HCT116 (cell line): Measurements from ENCODE around the gene NRXN2. TPM values are rescaled to one million over a fixed set of nuclear protein-coding genes. Genes with fewer than 3 reads are reported as not detected.

ENCODE experiments used
- ATAC-seq: fragments of 200-7000 bp; cut with Tn5 transposase; 2 replicates; pipeline ENCODE4 v1.9.1; 2020; ENCODE audit warnings: mild to moderate bottlenecking, moderate library complexity
- BruUV-seq: library from RNA; stranded (reverse); fragments of 400-500 nt; replicated peaks from 2 replicates; lab custom pipeline; 2021; lab: Mats Ljungman, UMichigan
- CTCF ChIA-PET: fragments of 300-600 bp; sonication (Branson Sonifier 250); formaldehyde crosslinking; loops from one replicate; lab custom pipeline; 2021; ENCODE audit warnings: antibody characterized with exemption; lab: Charles Lee
- POLR2A ChIA-PET: fragments of 300-600, 350-600 bp; sonication (Branson Sonifier 250); formaldehyde crosslinking; loops from one replicate; lab custom pipeline; 2021; ENCODE audit warnings: antibody characterized with exemption; lab: Charles Lee
- RAD21 ChIA-PET, 2 experiments: fragments of 300-600 bp; sonication (Branson Sonifier 250); formaldehyde crosslinking; loops; one replicate each; lab custom pipeline; 2023; ENCODE audit warnings: low total read pairs in 2 of 2; ENCODE audit not compliant: uncharacterized antibody in 2 of 2, unreplicated experiment in 2 of 2, low non-redundant PET in 1 of 2; lab: Charles Lee
- DNase-seq: peaks from one replicate; pipeline ENCODE4 v3.0.0-alpha.2; 2010; ENCODE audit warnings: low read depth, low spot score
- H2AFZ ChIP-seq: fragments of 200-600 bp; shearing (Covaris generic), sonication (generic); 2 replicates; pipeline ENCODE4 v1.6.1; 2017; ENCODE audit warnings: low read depth, mixed run types, mixed read lengths, antibody characterized with exemption, low read length; ENCODE audit not compliant: poor library complexity, severe bottlenecking
- H3K27ac ChIP-seq: 2 replicates; pipeline ENCODE4 v1.5.1; 2012; ENCODE audit warnings: low read depth, low read length
- H3K27me3 ChIP-seq: fragments of 200-600 bp; sonication (generic); 2 replicates; pipeline ENCODE4 v1.6.1; 2016; ENCODE audit warnings: mixed run types, low read length, mixed read lengths; ENCODE audit not compliant: insufficient read depth
- H3K36me3 ChIP-seq, 2 experiments: fragments of 200-500 bp in 1 of 2; fragments of 200-600 bp in 1 of 2; sonication (Bioruptor generic) in 1 of 2; sonication (generic) in 1 of 2; 2 replicates each; pipeline versions ENCODE4 v1.5.1 to v1.6.1; 2014 to 2016; ENCODE audit warnings: low read length in 2 of 2, inconsistent platforms in 1 of 2, mixed read lengths in 1 of 2, mixed run types in 1 of 2; ENCODE audit not compliant: insufficient read depth in 2 of 2, control insufficient read depth in 1 of 2
- H3K4me1 ChIP-seq, 2 experiments: fragments of 200-600 bp in 1 of 2; sonication (generic) in 1 of 2; 2 replicates each; pipeline versions ENCODE4 v1.5.1 to v1.6.1; 2012 to 2017; ENCODE audit warnings: low read length in 2 of 2, inconsistent platforms in 1 of 2, mild to moderate bottlenecking in 1 of 2, mixed read lengths in 1 of 2, mixed run types in 1 of 2, moderate library complexity in 1 of 2; ENCODE audit not compliant: insufficient read depth in 2 of 2, control insufficient read depth in 1 of 2
- H3K4me2 ChIP-seq: fragments of 200-600 bp; sonication (generic); 2 replicates; pipeline ENCODE4 v1.6.1; 2017; ENCODE audit warnings: mixed run types, low read length, mixed read lengths
- H3K4me3 ChIP-seq, 2 experiments: fragments of 200-600 bp in 1 of 2; sonication (generic) in 1 of 2; replicated peaks in 1 of 2; 2 replicates each; pipeline ENCODE4 v1.5.1; 2011 to 2016; ENCODE audit warnings: low read length in 2 of 2, control low read depth in 1 of 2, low read depth in 1 of 2, mild to moderate bottlenecking in 1 of 2, mixed read lengths in 1 of 2, mixed run types in 1 of 2
- H3K79me2 ChIP-seq: fragments of 200-600 bp; sonication (generic); 2 replicates; pipeline ENCODE4 v1.6.1; 2017; ENCODE audit warnings: mild to moderate bottlenecking, mixed run types, low read length, moderate library complexity, mixed read lengths; ENCODE audit not compliant: insufficient read depth
- H3K9ac ChIP-seq: fragments of 200-600 bp; sonication (generic); 2 replicates; pipeline ENCODE4 v1.6.1; 2016; ENCODE audit warnings: low read length, mixed read lengths
- H3K9me2 ChIP-seq: fragments of 200-600 bp; sonication (generic), shearing (Covaris generic); 2 replicates; pipeline ENCODE4 v1.6.1; 2017; ENCODE audit warnings: mixed run types, mild to moderate bottlenecking, moderate library complexity; ENCODE audit not compliant: insufficient read depth
- H3K9me3 ChIP-seq, 2 experiments: fragments of 200-500 bp in 1 of 2; fragments of 200-600 bp in 1 of 2; sonication (Bioruptor generic) in 1 of 2; sonication (generic) in 1 of 2; 2 replicates each; pipeline ENCODE4 v1.6.1; 2014 to 2017; ENCODE audit warnings: low read length in 2 of 2, mixed read lengths in 2 of 2, inconsistent platforms in 1 of 2, low read depth in 1 of 2, mild to moderate bottlenecking in 1 of 2, mixed run types in 1 of 2, moderate library complexity in 1 of 2; ENCODE audit not compliant: control insufficient read depth in 1 of 2, insufficient read depth in 1 of 2
- H4K20me1 ChIP-seq: fragments of 200-600 bp; sonication (generic), shearing (Covaris generic); 2 replicates; pipeline ENCODE4 v1.6.1; 2017; ENCODE audit warnings: mixed run types, mild to moderate bottlenecking, moderate library complexity; ENCODE audit not compliant: insufficient read depth
- ATF3 ChIP-seq: IDR thresholded peaks from 2 replicates; pipeline ENCODE4 v1.6.1; 2012
- CBX3 ChIP-seq: IDR thresholded peaks from 2 replicates; pipeline ENCODE4 v1.6.1; 2012; ENCODE audit warnings: low read depth
- CEBPB ChIP-seq: IDR thresholded peaks from 2 replicates; pipeline ENCODE4 v1.6.1; 2012; ENCODE audit warnings: low read depth
- CTCF ChIP-seq, 3 experiments: fragments of 200-600 bp in 1 of 3; sonication (generic) in 1 of 3; IDR thresholded peaks in 2 of 3; conservative IDR thresholded peaks in 1 of 3; 2 replicates each; pipeline ENCODE4 v1.5.1; 2012 to 2017; ENCODE audit warnings: low read depth in 2 of 3, low read length in 2 of 3, antibody characterized with exemption in 1 of 3, borderline replicate concordance in 1 of 3, control low read depth in 1 of 3, mild to moderate bottlenecking in 1 of 3, mixed read lengths in 1 of 3, mixed run types in 1 of 3, moderate library complexity in 1 of 3; ENCODE audit not compliant: insufficient read depth in 1 of 3
- EGR1 ChIP-seq: IDR thresholded peaks from 2 replicates; pipeline ENCODE4 v1.6.1; 2012; ENCODE audit warnings: low read depth
- ELF1 ChIP-seq: IDR thresholded peaks from 2 replicates; pipeline ENCODE4 v1.6.1; 2012; ENCODE audit warnings: low read depth, borderline replicate concordance
- EZH2 ChIP-seq: fragments of 200-600 bp; sonication (generic); IDR thresholded peaks from 2 replicates; pipeline ENCODE4 v1.6.1; 2017; ENCODE audit warnings: antibody characterized with exemption, mixed run types
- EZH2phosphoT487 ChIP-seq: fragments of 200-600 bp; IDR thresholded peaks from 2 replicates; pipeline ENCODE4 v1.6.1; 2018; ENCODE audit warnings: antibody characterized with exemption, borderline replicate concordance
- FOSL1 ChIP-seq: IDR thresholded peaks from 2 replicates; pipeline ENCODE4 v1.6.1; 2012; ENCODE audit warnings: low read depth
- JUND ChIP-seq: IDR thresholded peaks from 2 replicates; pipeline ENCODE4 v1.6.1; 2012
- MAX ChIP-seq: IDR thresholded peaks from 2 replicates; pipeline ENCODE4 v1.6.1; 2012
- POLR2A ChIP-seq: IDR thresholded peaks from 2 replicates; pipeline ENCODE4 v1.7.0; 2011; ENCODE audit warnings: borderline replicate concordance; ENCODE audit not compliant: insufficient read depth, insufficient read length; ENCODE audit errors: extremely low read depth
- POLR2AphosphoS5 ChIP-seq: IDR thresholded peaks from 2 replicates; pipeline ENCODE4 v1.6.1; 2011; ENCODE audit warnings: mild to moderate bottlenecking, low read depth, low read length, moderate library complexity
- RAD21 ChIP-seq: IDR thresholded peaks from 2 replicates; pipeline ENCODE4 v1.6.1; 2012; ENCODE audit warnings: low read depth, mild to moderate bottlenecking
- SIN3A ChIP-seq: IDR thresholded peaks from 2 replicates; pipeline ENCODE4 v1.6.1; 2012; ENCODE audit warnings: low read depth
- SP1 ChIP-seq: IDR thresholded peaks from 2 replicates; pipeline ENCODE4 v1.6.1; 2012; ENCODE audit warnings: low read depth
- SRF ChIP-seq: IDR thresholded peaks from 2 replicates; pipeline ENCODE4 v1.6.1; 2012; ENCODE audit warnings: low read depth
- TCF7L2 ChIP-seq: IDR thresholded peaks from 2 replicates; pipeline ENCODE4 v1.7.0; 2011; ENCODE audit warnings: borderline replicate concordance, inconsistent platforms; ENCODE audit not compliant: insufficient read depth, insufficient read length; ENCODE audit errors: extremely low read depth
- ZNF274 ChIP-seq: fragments of 200-500 bp; sonication (Bioruptor generic); IDR thresholded peaks from 2 replicates; pipeline ENCODE4 v1.6.1; 2014; ENCODE audit warnings: mild to moderate bottlenecking, low read depth, low read length, inconsistent platforms
- intact Hi-C: fragments of 100-400 bp; cut with micrococcal nuclease; formaldehyde crosslinking; loops from 2 replicates; pipeline ENCODE4 v1.10.0; 2022
- total RNA-seq: library from RNA; stranded (reverse); gene quantifications from one replicate; pipeline ENCODE4 v1.2.1, GENCODE V29; 2021; ENCODE audit not compliant: unreplicated experiment

Gene NRXN2
- total RNA-seq, 1 experiment from 2014 or later: 1.5 TPM

- peaks cover 34 to 40% of the 10 kb centered on the region in 2 experiments for H3K36me3 ChIP-seq
- H3K4me1 ChIP-seq: peaks cover 0 to 5% of the 10 kb centered on the region in 2 experiments; a peak in 1 of 4 replicates
- ATAC-seq: 0 out of 2 replicates have a peak, but pooled peaks have one; percentile 5
- BruUV-seq: TSS peak; percentile 3
- peaks cover 14% of the 10 kb centered on the region; the same call in 1 of the 2 replicates for H4K20me1 ChIP-seq
- CTCF ChIA-PET: interaction anchor here (0.6 kb wide), 1 partner anchor 10 kb away, joined by 3 read pairs; no protein-coding TSS in a partner anchor
- no peak for TF ChIP-seq RAD21
- TF ChIP-seq POLR2AphosphoS5: peak; percentile 66; the same call in 1 of the 2 replicates
- TF ChIP-seq, all 23 proteins: peak for 1
- intact Hi-C loops: no loop called here
- RAD21 ChIA-PET: interaction anchor here in 1 of 2 experiments (0.6 kb wide), 1 partner anchor 19 kb away, joined by 3 read pairs; no protein-coding TSS in a partner anchor
- H3K9ac ChIP-seq: no peak overlapping the region
- H3K9me2 ChIP-seq: no peaks in the 10 kb centered on the region
- peaks cover 25% of the 10 kb centered on the region for H3K79me2 ChIP-seq
- H3K9me3 ChIP-seq: no peaks in the 10 kb centered on the region
- POLR2A ChIA-PET: interaction anchor here (0.9 kb wide), 1 partner anchor 17 kb away, joined by 5 read pairs; the partner anchor contains the start of gene SF1
- H3K27ac ChIP-seq: peak overlapping the region; percentile 19; the same call in 1 of the 2 replicates
- H3K4me3 ChIP-seq: no peak overlapping the region
- no peak overlapping the region for H2AFZ ChIP-seq
- no peaks in the 10 kb centered on the region for H3K27me3 ChIP-seq
- no peak overlapping the region for H3K4me2 ChIP-seq
- no peak for DNase-seq
Measured at GRCh38 chr11:64762277-64762673, 39.3 kb upstream of the NRXN2 start.

GRCh38 chr11:64760759-64761420 is 37.9 kb upstream of the NRXN2 start:
- RAD21 ChIA-PET: no interaction called here
- no peak for DNase-seq
- Histone ChIP-seq H3K9me3 (no peaks in the 10 kb centered on the region), H2AFZ (no peak overlapping the region), H3K4me3 (no peak overlapping the region), H3K9ac (no peak overlapping the region)
- 0 out of 2 replicates have a peak, but pooled peaks have one; percentile 2 for ATAC-seq
- no peak for TF ChIP-seq FOSL1
- TF ChIP-seq SP1: no peak
- no peak for TF ChIP-seq SRF
- no peak for TF ChIP-seq POLR2AphosphoS5
- no peak for TF ChIP-seq CEBPB
- no peak for TF ChIP-seq EGR1
- no peak for TF ChIP-seq SIN3A
- TF ChIP-seq ZNF274: no peak
- no peak for TF ChIP-seq EZH2
- no peak for TF ChIP-seq MAX
- TF ChIP-seq ATF3: no peak
- no peak for TF ChIP-seq EZH2phosphoT487
- TF ChIP-seq TCF7L2: no peak
- TF ChIP-seq CBX3: no peak
- TF ChIP-seq JUND: no peak
- no peak for TF ChIP-seq CTCF (IDR thresholded peaks at IDR 0.05 in 2 of 3, conservative IDR thresholded peaks at IDR 0.05 in 1 of 3; ENCODE audit: borderline replicate concordance in 1 of 3, insufficient read depth in 1 of 3, low read depth in 2 of 3, low read length in 2 of 3)
- no peak for TF ChIP-seq POLR2A
- no peak for TF ChIP-seq ELF1
- TF ChIP-seq, all 23 proteins: peak for 0
- Histone ChIP-seq H4K20me1 (peaks cover 11% of the 10 kb centered on the region; the same call in 1 of the 2 replicates), H3K9me2 (no peaks in the 10 kb centered on the region), H3K79me2 (peaks cover 15% of the 10 kb centered on the region; the same call in 1 of the 2 replicates), H3K27ac (no peak overlapping the region), H3K4me1 (peaks cover 0 to 9% of the 10 kb centered on the region in 2 experiments; a peak in 1 of 4 replicates), H3K4me2 (no peak overlapping the region), H3K27me3 (no peaks in the 10 kb centered on the region), H3K36me3 (peaks cover 25 to 30% of the 10 kb centered on the region in 2 experiments)
- no TSS peak for BruUV-seq
- CTCF ChIA-PET: interaction anchor here (0.9 to 1.4 kb wide), 2 partner anchors 9 to 18 kb away, joined by 3 to 4 read pairs; partner anchors contain the start of gene SF1
- intact Hi-C loops: no loop called here
- POLR2A ChIA-PET: interaction anchor here (0.8 to 1.1 kb wide), 2 partner anchors 10 to 18 kb away, joined by 3 to 4 read pairs; no protein-coding TSS in a partner anchor
